IPS-NIHi11 (cell line): ENCODE data around the gene C1QTNF5.
A peak's percentile ranks its signal among the peaks of the same experiment; 100 is the strongest.

Experiments used
- DNase-seq: peaks from one replicate; pipeline ENCODE4 v3.0.0; 2012; ENCODE audit warnings: mixed read lengths, low spot score

The C1QTNF5 gene

GRCh38 chr11:119317592-119318239, 23.0 kb downstream of the C1QTNF5 start:
- no peak for DNase-seq

GRCh38 chr11:119316729-119317591, 23.7 kb downstream of the C1QTNF5 start, which contains the start of gene MCAM:
MCAM (minus strand) TSS chr11:119317130; CDS start chr11:119317101, 29 bp downstream.
- peak; percentile 83 for DNase-seq

GRCh38 chr11:119316016-119316728, 24.5 kb downstream of the C1QTNF5 start:
- no peak for DNase-seq

- peak; percentile 79 for DNase-seq
Observed at GRCh38 chr11:119315131-119316015, 25.3 kb downstream of the C1QTNF5 start.

GRCh38 chr11:119314726-119315125, 26.0 kb downstream of the C1QTNF5 start:
- DNase-seq = no peak

- DNase-seq = no peak
Observed at GRCh38 chr11:119310682-119311052, 30.0 kb downstream of the C1QTNF5 start.

- DNase-seq = no peak
Observed at GRCh38 chr11:119309953-119310681, 30.6 kb downstream of the C1QTNF5 start.

GRCh38 chr11:119309411-119309810, 31.3 kb downstream of the C1QTNF5 start:
- no peak for DNase-seq

GRCh38 chr11:119307974-119308373, 32.7 kb downstream of the C1QTNF5 start:
- no peak for DNase-seq

- no peak for DNase-seq
Observed at GRCh38 chr11:119307219-119307618, 33.5 kb downstream of the C1QTNF5 start.

GRCh38 chr11:119306373-119306890, 34.3 kb downstream of the C1QTNF5 start:
- no peak for DNase-seq

- no peak for DNase-seq
Observed at GRCh38 chr11:119305556-119306372, 34.9 kb downstream of the C1QTNF5 start.

- DNase-seq = no peak
Observed at GRCh38 chr11:119303227-119303718, 37.4 kb downstream of the C1QTNF5 start.

- no peak for DNase-seq
Observed at GRCh38 chr11:119300198-119300964, 40.3 kb downstream of the C1QTNF5 start.

- DNase-seq = no peak
Observed at GRCh38 chr11:119299416-119299815, 41.3 kb downstream of the C1QTNF5 start.

- DNase-seq = no peak
Observed at GRCh38 chr11:119298726-119299125, 42.0 kb downstream of the C1QTNF5 start.

- DNase-seq = no peak
Observed at GRCh38 chr11:119297938-119298337, 42.7 kb downstream of the C1QTNF5 start.

- DNase-seq = no peak
Observed at GRCh38 chr11:119295178-119295577, 45.5 kb downstream of the C1QTNF5 start.

GRCh38 chr11:119293461-119293860, 47.2 kb downstream of the C1QTNF5 start:
- no peak for DNase-seq
